Keratinocyte (primary cell): ENCODE measurements around the gene FHL1. TPM values are rescaled to one million over a fixed set of nuclear protein-coding genes. Genes with fewer than 3 reads are reported as not detected.

ENCODE experiments used
- DNase-seq: peaks from one replicate; pipeline ENCODE4 v3.0.0-alpha.2; 2011; ENCODE audit warnings: low read depth, missing footprints, low spot score
- FAIRE-seq: peaks from 2 replicates; lab custom pipeline; 2011; peaks lifted over from hg19 to GRCh38; lab: Jason Lieb, UNC
- H2AFZ ChIP-seq: 2 replicates; pipeline ENCODE4 v1.6.0; 2012; ENCODE audit warnings: low read length, control low read depth, inconsistent platforms; ENCODE audit not compliant: control insufficient read depth
- H3K27ac ChIP-seq: 2 replicates; pipeline ENCODE4 v1.5.1; 2011; ENCODE audit warnings: low read length; ENCODE audit not compliant: control insufficient read depth, insufficient read depth
- H3K27me3 ChIP-seq: 3 replicates; pipeline ENCODE4 v1.6.0; 2011; ENCODE audit warnings: low read length; ENCODE audit not compliant: control insufficient read depth, insufficient read depth; ENCODE audit errors: extremely low read depth
- H3K36me3 ChIP-seq, 2 experiments: 2 replicates in 1 of 2; 3 replicates in 1 of 2; pipeline ENCODE4 v1.5.1; 2011; ENCODE audit warnings: low read length in 2 of 2, mild to moderate bottlenecking in 1 of 2; ENCODE audit not compliant: control insufficient read depth in 2 of 2, insufficient read depth in 2 of 2; ENCODE audit errors: extremely low read depth in 1 of 2
- H3K4me1 ChIP-seq: 3 replicates; pipeline ENCODE4 v1.5.1; 2011; ENCODE audit warnings: low read length; ENCODE audit not compliant: control insufficient read depth, insufficient read depth; ENCODE audit errors: extremely low read depth
- H3K4me2 ChIP-seq: 3 replicates; pipeline ENCODE4 v1.6.0; 2011; ENCODE audit warnings: low read depth, low read length; ENCODE audit not compliant: control insufficient read depth, insufficient read depth; ENCODE audit errors: extremely low read depth
- H3K4me3 ChIP-seq, 3 experiments: fragments of 200-600 bp in 1 of 3; sonication (generic) in 1 of 3; 2 replicates in 2 of 3; 3 replicates in 1 of 3; pipeline ENCODE4 v1.5.1; 2011 to 2016; ENCODE audit warnings: low read length in 3 of 3, mild to moderate bottlenecking in 3 of 3, control low read depth in 2 of 3, inconsistent platforms in 1 of 3, low read depth in 1 of 3, mixed read lengths in 1 of 3, mixed run types in 1 of 3, moderate library complexity in 1 of 3; ENCODE audit not compliant: control insufficient read depth in 2 of 3, insufficient read depth in 2 of 3; ENCODE audit errors: extremely low read depth in 1 of 3
- H3K79me2 ChIP-seq: 2 replicates; pipeline ENCODE4 v1.6.0; 2012; ENCODE audit warnings: low read length; ENCODE audit not compliant: control insufficient read depth, insufficient read depth
- H3K9ac ChIP-seq: 3 replicates; pipeline ENCODE4 v1.6.0; 2011; ENCODE audit warnings: low read length; ENCODE audit not compliant: control insufficient read depth, insufficient read depth; ENCODE audit errors: extremely low read depth
- H3K9me1 ChIP-seq: 3 replicates; pipeline ENCODE4 v1.6.0; 2011; ENCODE audit warnings: low read length; ENCODE audit not compliant: control insufficient read depth, insufficient read depth; ENCODE audit errors: extremely low read depth
- H3K9me3 ChIP-seq: 2 replicates; pipeline ENCODE4 v1.5.1; 2012; ENCODE audit warnings: low read depth, low read length; ENCODE audit not compliant: control insufficient read depth
- H4K20me1 ChIP-seq: 3 replicates; pipeline ENCODE4 v1.6.0; 2011; ENCODE audit warnings: low read length; ENCODE audit not compliant: control insufficient read depth, insufficient read depth; ENCODE audit errors: extremely low read depth
- CTCF ChIP-seq, 3 experiments: IDR thresholded peaks in 1 of 3; conservative IDR thresholded peaks in 1 of 3; optimal IDR thresholded peaks in 1 of 3; 2 replicates in 2 of 3; 3 replicates in 1 of 3; pipeline versions ENCODE3 to v1.5.1; 2011; ENCODE audit warnings: low read length in 3 of 3, mild to moderate bottlenecking in 3 of 3, moderate library complexity in 2 of 3, control low read depth in 1 of 3, inconsistent platforms in 1 of 3; ENCODE audit not compliant: insufficient read depth in 2 of 3; ENCODE audit errors: extremely low read depth in 1 of 3
- EZH2 ChIP-seq: IDR thresholded peaks from one replicate; pipeline ENCODE4 v1.6.1; 2012; ENCODE audit warnings: inconsistent platforms, mild to moderate bottlenecking, low read length, moderate library complexity
- dilution Hi-C: fragments of 300-500 bp; cut with MboI; formaldehyde crosslinking; loops from one replicate; pipeline ENCODE4 v1.7.0; 2020; ENCODE audit warnings: low sequenced_read_pairs; ENCODE audit not compliant: extremely low pct_ligation_motif_present
- polyA plus RNA-seq, 5 experiments: library from polyadenylated mRNA; depleted of rRNA in 3 of 5; stranded (reverse) in 3 of 5; stranded (forward) in 1 of 5; unstranded in 1 of 5; fragments of >200 nt; gene quantifications; 1 replicate in 1 of 5; 2 replicates in 3 of 5; 3 replicates in 1 of 5; pipeline versions ENCODE4 v1.2.1 to v1.2.3, GENCODE V29; 2011 to 2012; ENCODE audit warnings: missing spikeins in 2 of 5, low read depth in 1 of 5, low replicate concordance in 1 of 5

Gene FHL1
- polyA plus RNA-seq, 1 donor (not counting 4 experiments of a cell fraction or from before 2014, with no cell fraction given), result 203 TPM

- no peak overlapping the region for H3K4me2 ChIP-seq
- H3K4me3 ChIP-seq, result no peak overlapping the region
- no peak overlapping the region for H3K9ac ChIP-seq
- no peak overlapping the region for H2AFZ ChIP-seq
- H3K36me3 ChIP-seq, result no peaks in the 10 kb centered on the region
- H3K9me3 ChIP-seq, result no peaks in the 10 kb centered on the region
- peaks cover 4% of the 10 kb centered on the region for H3K79me2 ChIP-seq
- no peak overlapping the region for H3K27ac ChIP-seq
- H3K9me1 ChIP-seq, result no peaks in the 10 kb centered on the region
- TF ChIP-seq CTCF (optimal IDR thresholded peaks at IDR 0.05 in 1 of 3, IDR thresholded peaks at IDR 0.05 in 1 of 3, conservative IDR thresholded peaks at IDR 0.05 in 1 of 3; ENCODE audit: extremely low read depth in 1 of 3, insufficient read depth in 2 of 3, low read length in 3 of 3) (no peak), EZH2 (no peak)
- no peaks in the 10 kb centered on the region for H3K27me3 ChIP-seq
- dilution Hi-C loops, result no loop called here
- DNase-seq (no peak), FAIRE-seq (no peak)
- no peaks in the 10 kb centered on the region for H4K20me1 ChIP-seq
- no peaks in the 10 kb centered on the region for H3K4me1 ChIP-seq
Measured at GRCh38 chrX:136192135-136192534, 44.8 kb downstream of the FHL1 start.

GRCh38 chrX:136192839-136193414 lies 45.6 kb downstream of the FHL1 start:
- Histone ChIP-seq H3K4me3 (no peak overlapping the region), H3K27ac (no peak overlapping the region), H3K4me1 (no peaks in the 10 kb centered on the region), H3K9me1 (no peaks in the 10 kb centered on the region), H4K20me1 (no peaks in the 10 kb centered on the region), H3K79me2 (peaks cover 4% of the 10 kb centered on the region), H2AFZ (no peak overlapping the region), H3K9me3 (no peaks in the 10 kb centered on the region), H3K36me3 (no peaks in the 10 kb centered on the region), H3K9ac (no peak overlapping the region), H3K27me3 (no peaks in the 10 kb centered on the region), H3K4me2 (no peak overlapping the region)
- dilution Hi-C loops, result no loop called here
- DNase-seq (no peak), FAIRE-seq (no peak)
- TF ChIP-seq CTCF (optimal IDR thresholded peaks at IDR 0.05 in 1 of 3, IDR thresholded peaks at IDR 0.05 in 1 of 3, conservative IDR thresholded peaks at IDR 0.05 in 1 of 3; ENCODE audit: extremely low read depth in 1 of 3, insufficient read depth in 2 of 3, low read length in 3 of 3) (no peak), EZH2 (no peak)
